GM12875 (cell line): Measurements from ENCODE around the gene PPM1L.

ENCODE experiments used
- H3K4me3 ChIP-seq: one replicate; pipeline ENCODE4 v1.5.1; 2011; ENCODE audit warnings: low read depth, low read length, control low read depth
- CTCF ChIP-seq: IDR thresholded peaks from 2 replicates; pipeline ENCODE4 v1.5.1; 2011; ENCODE audit warnings: low read depth, mild to moderate bottlenecking, control low read depth, inconsistent platforms, low read length, moderate library complexity, borderline replicate concordance; ENCODE audit not compliant: insufficient read depth

The PPM1L gene

DNA sequence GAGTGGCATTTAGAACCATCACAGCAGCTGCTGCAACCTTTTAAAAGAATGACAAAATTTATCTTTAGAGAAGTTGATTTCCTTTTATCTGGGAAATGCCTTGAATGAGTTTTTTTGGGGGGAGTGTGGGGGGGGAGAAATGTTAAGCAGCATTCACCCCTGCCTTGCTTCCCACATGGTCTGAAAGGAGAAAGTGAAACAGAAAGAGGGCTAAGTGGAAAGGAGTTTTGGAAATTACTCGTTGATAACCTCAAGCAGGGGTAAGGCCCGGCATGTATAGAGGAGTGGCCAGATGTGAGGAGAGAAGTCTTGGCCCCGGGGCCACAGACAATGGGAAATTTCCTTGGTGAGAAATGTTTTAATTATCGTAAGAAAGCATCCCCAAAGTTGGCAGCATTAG is 325.6 kb downstream of the PPM1L start:
- no peak overlapping the region for H3K4me3 ChIP-seq
- TF ChIP-seq CTCF = no peak

GRCh38 chr3:161082063-161082462 is 326.0 kb downstream of the PPM1L start:
- no peak overlapping the region for H3K4me3 ChIP-seq
- no peak for TF ChIP-seq CTCF

- TF ChIP-seq CTCF = no peak
Measured at GRCh38 chr3:161083131-161083530, 327.1 kb downstream of the PPM1L start.

DNA sequence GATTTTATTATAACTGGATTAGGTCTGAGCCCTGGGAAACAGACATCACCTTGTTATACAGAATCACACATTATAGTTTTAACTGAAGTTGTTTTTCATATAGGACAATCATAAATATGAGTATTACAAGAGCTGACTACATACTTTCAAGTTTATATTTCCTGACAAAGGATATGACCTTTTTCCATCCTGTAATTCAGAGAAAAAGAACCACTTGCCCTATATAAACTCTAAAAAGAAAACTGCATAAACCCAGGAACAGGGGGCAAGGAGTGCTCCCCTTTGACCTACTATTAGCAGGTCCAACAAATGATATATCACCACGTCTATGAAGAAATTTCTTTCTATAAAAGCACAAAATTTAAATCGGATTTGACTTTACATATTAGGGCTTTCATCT is 328.2 kb downstream of the PPM1L start:
- TF ChIP-seq CTCF = no peak
- no peak overlapping the region for H3K4me3 ChIP-seq

More at GRCh38 chr3:161083131-161083530, 327.1 kb downstream of the PPM1L start:
- no peak overlapping the region for H3K4me3 ChIP-seq

DNA sequence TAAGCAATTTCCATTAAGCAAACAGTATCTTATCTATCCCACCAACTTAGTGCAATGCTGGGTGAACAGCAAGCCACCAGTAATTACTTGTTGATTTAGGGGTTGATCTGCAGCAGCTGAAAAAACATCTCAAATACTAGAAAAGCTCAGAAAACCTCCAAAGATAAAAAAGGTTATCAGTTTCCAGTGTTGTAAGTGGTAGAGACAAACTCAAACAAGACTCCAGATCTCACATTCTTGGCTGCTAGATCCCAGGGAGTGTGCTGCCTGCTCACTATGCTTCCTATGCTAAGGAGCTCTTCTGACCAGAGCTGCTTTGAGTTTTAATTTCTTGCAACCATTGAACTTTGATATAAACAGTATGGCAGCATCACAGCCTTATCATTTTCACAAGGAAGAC is 337.9 kb downstream of the PPM1L start:
- TF ChIP-seq CTCF = no peak
- no peak overlapping the region for H3K4me3 ChIP-seq

- H3K4me3 ChIP-seq = no peak overlapping the region
Measured at GRCh38 chr3:161096771-161097367, 340.8 kb downstream of the PPM1L start.

More at GRCh38 chr3:161096771-161097367, 340.8 kb downstream of the PPM1L start:
- peak; percentile 33; the same call in 1 of the 2 replicates for TF ChIP-seq CTCF
